HCEC 1CT (cell line): ENCODE results near the gene LTC4S.

ENCODE experiments used
- DNase-seq: peaks from one replicate; pipeline ENCODE4 v3.0.0-alpha.2; 2017

Gene LTC4S

GRCh38 chr5:179814090-179814489 lies 20.3 kb downstream of the LTC4S start:
- no peak for DNase-seq

GRCh38 chr5:179815491-179816249 lies 21.9 kb downstream of the LTC4S start:
- DNase-seq = no peak

GRCh38 chr5:179816401-179816795 lies 22.6 kb downstream of the LTC4S start:
- DNase-seq = no peak

GRCh38 chr5:179816796-179817469 lies 23.1 kb downstream of the LTC4S start:
- no peak for DNase-seq

- DNase-seq = no peak
These were observed 23.7 kb downstream of the LTC4S start for GRCh38 chr5:179817470-179817840.

- DNase-seq = no peak
These were observed 24.3 kb downstream of the LTC4S start for GRCh38 chr5:179817890-179818745.

- peak; percentile 94 for DNase-seq
These were observed 25.0 kb downstream of the LTC4S start for GRCh38 chr5:179818746-179819295.

- DNase-seq = peak; percentile 68
These were observed 25.7 kb downstream of the LTC4S start for GRCh38 chr5:179819296-179820126.

GRCh38 chr5:179820127-179820482 lies 26.3 kb downstream of the LTC4S start:
- DNase-seq = no peak

- peak; percentile 77 for DNase-seq
These were observed 26.9 kb downstream of the LTC4S start, which contains the start of gene SQSTM1 for GRCh38 chr5:179820483-179821297. SQSTM1 (plus strand) TSS chr5:179820905; CDS start chr5:179820937, 32 bp downstream.

GRCh38 chr5:179821298-179822058 lies 27.7 kb downstream of the LTC4S start:
- DNase-seq = peak; percentile 90

GRCh38 chr5:179822059-179822432 lies 28.3 kb downstream of the LTC4S start:
- no peak for DNase-seq

- no peak for DNase-seq
These were observed 28.7 kb downstream of the LTC4S start for GRCh38 chr5:179822444-179822990.

- no peak for DNase-seq
These were observed 30.4 kb downstream of the LTC4S start for GRCh38 chr5:179823937-179824744.

GRCh38 chr5:179824745-179825112 lies 30.9 kb downstream of the LTC4S start:
- no peak for DNase-seq

- no peak for DNase-seq
These were observed 31.9 kb downstream of the LTC4S start for GRCh38 chr5:179825655-179826182.

- peak; percentile 57 for DNase-seq
These were observed 33.9 kb downstream of the LTC4S start for GRCh38 chr5:179827680-179828079.

- DNase-seq = no peak
These were observed 35.1 kb downstream of the LTC4S start for GRCh38 chr5:179828756-179829421.
